ENCODE results near the gene UROS.

GRCh38 chr10:125848371-125848770, 25.3 kb upstream of the UROS start:
- no peak for TF ChIP-seq EZH2 (IDR thresholded peaks at IDR 0.05; ENCODE audit: insufficient read depth, poor library complexity, severe bottlenecking)
- TF ChIP-seq EZH2phosphoT487 (IDR thresholded peaks at IDR 0.05; ENCODE audit: insufficient read depth, low read depth): no peak
